Osteoblast (primary cell): ENCODE measurements around the gene TACR1. TPM values are rescaled to one million over a fixed set of nuclear protein-coding genes. Genes with fewer than 3 reads are reported as not detected.

Experiments
- DNase-seq: peaks from one replicate; pipeline ENCODE4 v3.0.0; 2011; ENCODE audit warnings: low spot score, mixed read lengths; ENCODE audit not compliant: insufficient read length; ENCODE audit errors: missing footprints
- H2AFZ ChIP-seq: 2 replicates; pipeline ENCODE4 v1.6.0; 2011; ENCODE audit warnings: mild to moderate bottlenecking, low read length
- H3K27ac ChIP-seq: 2 replicates; pipeline ENCODE4 v1.5.1; 2011; ENCODE audit warnings: mild to moderate bottlenecking, low read depth, low read length, moderate library complexity
- H3K27me3 ChIP-seq: 2 replicates; pipeline ENCODE4 v1.6.0; 2012; ENCODE audit warnings: mild to moderate bottlenecking, control low read depth, inconsistent platforms, low read length, moderate library complexity; ENCODE audit not compliant: insufficient read depth
- H3K36me3 ChIP-seq: 2 replicates; pipeline ENCODE4 v1.5.1; 2011; ENCODE audit warnings: mild to moderate bottlenecking, low read length, control low read depth, moderate library complexity; ENCODE audit not compliant: insufficient read depth
- H3K4me1 ChIP-seq: 2 replicates; pipeline ENCODE4 v1.5.1; 2011; ENCODE audit warnings: mild to moderate bottlenecking, low read length, control low read depth, moderate library complexity; ENCODE audit not compliant: insufficient read depth
- H3K4me2 ChIP-seq: 2 replicates; pipeline ENCODE4 v1.6.0; 2011; ENCODE audit warnings: mild to moderate bottlenecking, low read length; ENCODE audit not compliant: insufficient read depth
- H3K4me3 ChIP-seq: fragments of 200-600 bp; sonication (generic); 3 replicates; pipeline ENCODE4 v1.5.1; 2012; ENCODE audit warnings: mild to moderate bottlenecking, low read length, inconsistent platforms; ENCODE audit not compliant: insufficient read depth
- H3K79me2 ChIP-seq: 2 replicates; pipeline ENCODE4 v1.6.0; 2012; ENCODE audit warnings: mild to moderate bottlenecking, low read length, control low read depth, inconsistent platforms; ENCODE audit not compliant: insufficient read depth
- H3K9me3 ChIP-seq: 2 replicates; pipeline ENCODE4 v1.5.1; 2011; ENCODE audit warnings: low read depth, low read length, control low read depth
- H4K20me1 ChIP-seq: 2 replicates; pipeline ENCODE4 v1.6.0; 2012; ENCODE audit warnings: mild to moderate bottlenecking, low read length, control low read depth; ENCODE audit not compliant: insufficient read depth
- total RNA-seq: library from RNA; depleted of rRNA; stranded (reverse); fragments of >200 nt; gene quantifications from 2 replicates; pipeline ENCODE4 v1.2.3, GENCODE V29; 2012
- TF ChIP-seq, protein P1 (sequence below): IDR thresholded peaks from 2 replicates; pipeline ENCODE4 v1.5.1; 2011; ENCODE audit warnings: mild to moderate bottlenecking, low read depth, low read length, moderate library complexity; ENCODE audit errors: extremely low read depth

TACR1 gene
- total RNA-seq, 1 donor: under 0.01 TPM

DNA sequence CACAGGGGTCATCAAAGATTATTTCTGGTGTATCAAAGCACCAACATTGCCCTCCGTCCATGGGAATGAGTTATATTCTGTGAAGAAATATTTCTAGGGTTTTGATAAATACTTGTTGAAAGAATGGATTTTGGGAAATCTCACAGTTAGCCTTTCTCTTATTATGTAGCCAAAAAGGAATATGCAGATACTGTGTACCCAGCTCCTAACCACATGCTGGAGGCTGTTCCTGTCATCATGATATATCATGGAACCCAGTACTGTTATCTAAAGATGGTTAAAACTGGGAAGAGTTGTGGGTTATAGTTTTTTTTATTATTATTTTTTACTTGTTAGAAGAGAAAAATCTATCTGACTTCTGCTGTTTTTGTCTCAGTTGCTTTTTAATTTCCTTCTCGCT is 158.1 kb downstream of the TACR1 start:
- no peak overlapping the region for H3K4me3 ChIP-seq
- no peaks in the 10 kb centered on the region for H3K79me2 ChIP-seq
- TF ChIP-seq, protein P1, sequence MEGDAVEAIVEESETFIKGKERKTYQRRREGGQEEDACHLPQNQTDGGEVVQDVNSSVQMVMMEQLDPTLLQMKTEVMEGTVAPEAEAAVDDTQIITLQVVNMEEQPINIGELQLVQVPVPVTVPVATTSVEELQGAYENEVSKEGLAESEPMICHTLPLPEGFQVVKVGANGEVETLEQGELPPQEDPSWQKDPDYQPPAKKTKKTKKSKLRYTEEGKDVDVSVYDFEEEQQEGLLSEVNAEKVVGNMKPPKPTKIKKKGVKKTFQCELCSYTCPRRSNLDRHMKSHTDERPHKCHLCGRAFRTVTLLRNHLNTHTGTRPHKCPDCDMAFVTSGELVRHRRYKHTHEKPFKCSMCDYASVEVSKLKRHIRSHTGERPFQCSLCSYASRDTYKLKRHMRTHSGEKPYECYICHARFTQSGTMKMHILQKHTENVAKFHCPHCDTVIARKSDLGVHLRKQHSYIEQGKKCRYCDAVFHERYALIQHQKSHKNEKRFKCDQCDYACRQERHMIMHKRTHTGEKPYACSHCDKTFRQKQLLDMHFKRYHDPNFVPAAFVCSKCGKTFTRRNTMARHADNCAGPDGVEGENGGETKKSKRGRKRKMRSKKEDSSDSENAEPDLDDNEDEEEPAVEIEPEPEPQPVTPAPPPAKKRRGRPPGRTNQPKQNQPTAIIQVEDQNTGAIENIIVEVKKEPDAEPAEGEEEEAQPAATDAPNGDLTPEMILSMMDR: no peak
- peaks cover 5% of the 10 kb centered on the region for H3K4me1 ChIP-seq
- no peak overlapping the region for H3K27ac ChIP-seq
- no peaks in the 10 kb centered on the region for H4K20me1 ChIP-seq
- no peaks in the 10 kb centered on the region for H3K36me3 ChIP-seq
- H3K9me3 ChIP-seq: no peaks in the 10 kb centered on the region
- no peak for DNase-seq
- H3K4me2 ChIP-seq: no peak overlapping the region
- no peak overlapping the region for H2AFZ ChIP-seq
- no peaks in the 10 kb centered on the region for H3K27me3 ChIP-seq

DNA sequence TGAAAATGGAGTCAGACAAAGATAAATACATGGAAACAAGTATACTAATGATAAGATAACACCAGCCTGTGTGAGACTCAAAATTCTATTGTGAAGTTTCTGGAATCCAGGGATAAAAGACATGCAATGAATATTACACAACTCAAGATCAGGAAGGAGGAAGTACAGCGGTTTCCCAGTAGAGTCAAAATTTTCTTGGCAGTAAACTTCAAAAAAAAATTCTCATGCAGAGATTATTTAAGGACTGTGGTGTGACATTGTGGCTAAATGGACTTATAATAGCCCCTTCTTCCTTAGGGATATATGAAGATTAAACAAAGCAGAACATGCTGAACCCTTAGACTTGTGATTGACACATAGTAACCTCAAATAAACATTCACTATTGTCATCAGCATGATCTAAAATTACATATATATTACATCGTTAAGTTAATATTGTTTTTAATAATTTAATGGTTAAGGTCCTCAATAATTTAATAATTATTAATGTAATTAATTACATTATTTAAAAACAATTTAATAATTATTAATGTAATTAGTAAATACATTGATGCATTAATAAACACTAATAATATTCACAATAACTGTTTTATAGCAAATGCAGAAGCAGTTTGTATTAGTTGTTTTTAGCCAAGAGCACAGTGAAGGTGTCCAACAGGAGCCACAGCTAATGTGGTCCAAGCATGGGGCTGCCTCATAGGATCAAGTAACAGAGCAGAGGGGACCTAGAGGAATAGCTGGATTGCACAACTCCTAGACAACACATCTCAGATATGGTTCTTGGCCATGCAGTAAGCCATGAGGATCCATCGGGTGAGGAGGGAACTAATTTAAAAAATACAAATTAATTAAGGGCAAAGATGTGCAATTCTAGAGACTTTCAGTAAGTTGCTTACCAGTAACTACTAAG is 163.6 kb downstream of the TACR1 start:
- H3K36me3 ChIP-seq: no peaks in the 10 kb centered on the region
- no peak for DNase-seq
- H3K27ac ChIP-seq: no peak overlapping the region
- no peaks in the 10 kb centered on the region for H3K9me3 ChIP-seq
- no peak overlapping the region for H3K4me2 ChIP-seq
- H3K4me1 ChIP-seq: no peaks in the 10 kb centered on the region
- H3K4me3 ChIP-seq: no peak overlapping the region
- H4K20me1 ChIP-seq: no peaks in the 10 kb centered on the region
- no peaks in the 10 kb centered on the region for H3K27me3 ChIP-seq
- H2AFZ ChIP-seq: no peak overlapping the region
- TF ChIP-seq, protein P1: no peak
- H3K79me2 ChIP-seq: no peaks in the 10 kb centered on the region

DNA sequence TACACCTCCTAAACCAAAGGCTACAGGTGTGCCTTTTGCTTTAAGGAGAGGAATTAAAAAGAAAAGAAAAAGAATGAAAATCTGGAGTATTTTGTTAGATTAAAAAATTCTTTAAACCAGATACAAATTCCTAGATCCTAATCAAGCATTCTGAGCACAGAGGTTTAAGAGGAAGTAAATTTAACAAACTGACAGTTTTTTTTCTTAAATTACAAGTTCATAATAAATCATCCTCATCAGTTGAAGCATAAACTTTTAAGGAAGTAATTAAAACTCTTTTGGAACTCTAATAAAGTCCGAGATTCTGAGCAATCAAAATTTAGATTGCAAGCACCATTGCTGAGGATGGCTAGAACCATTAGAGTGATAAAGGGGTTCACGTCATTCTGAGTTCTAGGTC is 165.8 kb downstream of the TACR1 start:
- DNase-seq: no peak
- Histone ChIP-seq H3K27ac (no peak overlapping the region), H3K9me3 (no peaks in the 10 kb centered on the region), H3K4me1 (no peaks in the 10 kb centered on the region), H3K4me3 (no peak overlapping the region), H2AFZ (no peak overlapping the region), H3K36me3 (no peaks in the 10 kb centered on the region), H4K20me1 (no peaks in the 10 kb centered on the region), H3K79me2 (no peaks in the 10 kb centered on the region), H3K4me2 (no peak overlapping the region), H3K27me3 (no peaks in the 10 kb centered on the region)
- TF ChIP-seq, protein P1: no peak
